Stimulated activated CD4-positive, alpha-beta T cell treated with anti-CD3 and anti-CD28 coated beads, Interleukin-1b, Interleukin-23, amount 100 ng/mL, for 1 hour (primary cell): ENCODE data around the gene NOS1AP.
"Not testable (repeated sequence)": the region's sequence is repeated elsewhere in the genome, so short reads cannot be mapped to it uniquely, and the experiment has no call there.

ENCODE experiments used
- DNase-seq, 2 donors: peaks; one replicate each; pipeline ENCODE4 v3.0.0-alpha.2; 2020; ENCODE audit warnings: low read depth in 2 of 2

The NOS1AP gene

DNA sequence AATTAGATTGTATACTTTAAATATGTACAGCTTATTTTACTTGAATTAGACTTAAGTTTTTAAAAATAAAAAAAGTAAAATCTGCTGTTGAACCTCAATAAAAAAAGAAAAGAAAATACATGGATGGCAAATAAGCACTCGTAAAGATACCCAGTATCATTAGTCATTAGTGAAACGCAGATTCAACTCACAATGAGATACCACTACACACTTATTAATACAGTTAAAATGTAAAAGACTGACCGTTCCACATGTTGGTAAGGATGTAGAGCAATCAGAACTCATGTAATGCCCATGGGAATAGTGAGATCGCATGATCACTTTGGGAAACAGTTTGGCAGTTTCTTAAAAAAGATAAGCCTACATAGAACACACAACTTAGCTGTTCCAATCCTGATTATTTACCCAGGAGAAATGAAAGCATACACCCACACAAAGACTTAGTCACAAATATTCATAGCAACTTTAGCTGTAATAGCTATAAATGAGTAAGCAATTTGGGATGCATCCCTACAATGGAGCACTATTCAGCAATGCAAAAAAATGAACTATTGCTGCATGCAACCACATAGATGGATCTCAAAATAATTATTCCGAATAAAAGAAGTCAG, 335.2 kb downstream of the NOS1AP start:
- DNase-seq, result no peak

DNA sequence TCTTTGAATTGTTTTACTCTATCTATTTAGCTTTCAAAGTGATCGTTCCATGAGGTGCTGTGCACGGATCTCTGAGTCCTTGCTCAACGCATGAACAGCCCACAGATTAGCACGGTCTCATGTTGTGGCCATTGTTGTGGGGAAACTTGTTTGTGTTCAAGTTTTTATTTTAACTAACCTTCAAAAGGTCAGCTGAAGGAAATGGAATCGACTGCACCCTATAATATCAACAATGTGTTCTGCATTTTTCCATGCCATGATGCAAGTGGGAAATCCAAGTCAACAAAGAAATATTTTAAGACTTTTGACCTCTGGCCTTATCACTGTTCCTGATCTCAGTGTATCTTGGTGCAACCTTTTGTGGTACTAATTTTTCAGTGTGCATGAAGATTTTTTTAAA, 336.3 kb downstream of the NOS1AP start:
- DNase-seq, result no peak

DNA sequence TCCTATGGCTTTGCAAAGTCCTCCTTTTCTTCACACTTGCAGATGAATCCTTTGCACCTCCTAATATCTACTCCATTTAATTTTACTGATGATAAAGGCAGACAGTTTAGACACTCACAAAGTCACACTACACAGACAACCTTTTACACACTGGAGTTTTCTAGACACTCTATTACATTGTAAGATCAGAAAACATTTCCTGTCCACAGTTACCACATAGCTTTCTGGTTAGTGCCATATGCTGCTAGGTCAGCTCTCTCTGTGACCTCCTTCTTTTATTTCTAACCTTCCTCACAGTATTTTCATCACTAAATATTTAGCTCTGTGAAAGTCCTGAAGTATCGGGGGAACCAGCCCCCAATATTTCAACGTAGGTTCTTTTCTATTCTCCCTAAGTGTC, 337.3 kb downstream of the NOS1AP start:
- no peak for DNase-seq

DNA sequence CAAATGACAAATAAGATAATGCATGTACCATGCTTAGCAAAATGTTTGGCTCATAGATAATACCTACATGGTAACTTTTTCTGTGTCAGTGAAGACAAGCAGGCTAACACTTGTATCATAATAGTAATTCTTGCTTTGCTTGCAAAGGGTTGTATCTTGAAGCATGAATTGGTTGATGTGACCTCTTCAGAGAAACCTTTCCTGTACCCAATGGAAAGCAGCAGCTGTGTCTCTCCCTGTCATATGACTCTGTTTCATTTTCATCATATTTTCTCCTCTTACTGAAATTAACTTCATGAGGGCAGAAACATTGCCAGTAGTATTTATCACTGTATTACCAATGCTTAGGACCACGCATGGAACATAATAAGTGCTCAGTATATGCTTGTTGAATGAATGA, 338.0 kb downstream of the NOS1AP start:
- DNase-seq, result no peak

DNA sequence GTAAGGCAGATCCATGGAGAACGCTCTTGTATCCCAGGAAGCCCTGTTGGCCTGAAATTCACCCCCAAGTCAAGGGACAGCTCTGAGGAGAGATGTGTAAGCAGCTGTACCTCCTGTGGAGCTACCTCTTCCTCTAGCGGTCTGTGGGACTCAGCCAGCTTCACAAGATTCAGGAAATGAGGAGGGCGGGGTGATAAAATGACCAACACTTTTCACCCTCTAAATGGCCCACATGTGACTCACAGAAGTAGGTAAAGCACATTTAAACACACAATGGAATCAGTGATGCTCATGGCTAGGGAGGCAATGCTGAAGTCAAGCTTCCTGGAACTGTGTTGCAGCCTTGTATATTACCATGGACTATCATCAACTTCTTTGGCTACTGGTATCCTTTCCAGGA, 342.5 kb downstream of the NOS1AP start, which contains the start of gene SH2D1B:
Gene SH2D1B, minus strand, starts transcription at position 135 of the 400 bp plus-strand sequence. Its CDS starts 120 bp downstream, at position 15.
- no peak for DNase-seq

DNA sequence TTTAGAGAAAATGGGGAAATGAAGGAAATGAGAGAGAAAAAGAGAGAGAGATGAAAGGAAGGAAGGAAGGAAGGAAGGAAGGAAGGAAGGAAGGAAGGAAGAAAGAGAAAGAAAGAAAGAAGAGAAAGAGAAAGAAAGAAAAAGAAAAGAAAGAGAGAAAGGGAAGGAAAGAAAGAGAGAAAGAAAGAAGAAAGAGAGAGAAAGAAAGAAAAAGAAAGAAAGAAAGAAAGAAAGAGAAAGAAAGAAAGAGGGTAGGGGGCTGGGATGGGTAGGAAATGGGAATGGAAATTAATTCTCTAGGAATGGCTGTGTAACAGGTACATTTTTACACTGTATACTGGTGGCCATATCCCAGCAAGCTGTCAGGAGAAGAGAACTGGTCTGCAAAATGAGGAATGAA, 346.7 kb downstream of the NOS1AP start:
- DNase-seq, result no peak

DNA sequence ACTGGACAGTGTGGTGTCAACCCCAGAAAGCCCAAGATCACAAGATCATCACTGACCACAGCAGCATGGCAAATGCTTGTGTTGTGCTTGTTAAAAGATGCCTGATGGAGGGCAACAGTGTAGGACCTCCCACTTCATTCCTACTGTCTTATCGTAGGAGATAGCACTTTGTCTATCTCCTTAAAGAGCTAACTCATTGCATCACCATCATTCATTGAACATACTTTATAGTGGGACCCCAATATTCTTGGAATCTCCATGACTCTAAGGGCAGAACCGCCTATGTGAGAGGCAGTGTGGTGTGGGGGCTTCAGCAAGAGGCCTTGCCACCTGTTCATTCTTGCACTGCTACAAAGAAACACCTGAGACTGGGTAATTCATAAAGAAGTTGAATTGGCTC, 347.4 kb downstream of the NOS1AP start:
- no peak for DNase-seq

DNA sequence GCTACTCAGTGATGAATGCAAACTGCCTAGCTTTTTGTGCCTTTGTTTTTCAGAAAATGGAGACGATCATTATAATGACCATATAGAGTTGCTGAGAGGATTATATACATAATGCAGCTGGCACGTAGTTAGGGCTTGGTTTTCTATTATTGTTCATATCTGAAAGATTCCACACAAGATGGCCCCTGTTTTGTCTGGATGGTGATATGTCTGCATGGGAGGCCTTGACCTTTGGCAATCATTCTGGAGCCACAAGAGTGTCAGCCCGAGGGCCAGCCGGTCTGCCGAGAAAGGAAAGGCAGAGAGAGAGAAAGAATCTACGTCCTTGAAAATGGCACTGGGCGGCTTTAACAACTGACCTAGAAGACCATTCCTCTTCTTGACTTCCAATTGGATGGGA, 348.2 kb downstream of the NOS1AP start:
- DNase-seq, result no peak

DNA sequence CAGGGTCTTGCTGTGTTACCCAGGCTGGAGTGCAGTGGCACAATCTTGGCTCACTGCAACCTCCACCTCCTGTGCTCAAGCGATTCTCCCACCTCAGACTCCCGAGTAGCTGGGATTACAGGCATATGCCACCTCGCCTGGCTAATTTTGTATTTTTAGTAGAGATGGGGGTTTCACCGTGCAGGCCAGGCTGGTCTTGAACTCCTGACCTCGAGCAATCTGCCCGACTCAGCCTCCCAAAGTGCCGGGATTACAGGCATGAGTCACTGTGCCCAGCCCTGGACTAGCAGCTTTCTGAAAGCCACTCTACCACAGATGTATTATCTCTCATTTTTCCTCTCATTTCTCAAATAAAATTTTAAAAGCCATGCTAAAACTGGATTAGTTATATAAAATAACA, 349.1 kb downstream of the NOS1AP start:
- DNase-seq, result not testable (repeated sequence)

DNA sequence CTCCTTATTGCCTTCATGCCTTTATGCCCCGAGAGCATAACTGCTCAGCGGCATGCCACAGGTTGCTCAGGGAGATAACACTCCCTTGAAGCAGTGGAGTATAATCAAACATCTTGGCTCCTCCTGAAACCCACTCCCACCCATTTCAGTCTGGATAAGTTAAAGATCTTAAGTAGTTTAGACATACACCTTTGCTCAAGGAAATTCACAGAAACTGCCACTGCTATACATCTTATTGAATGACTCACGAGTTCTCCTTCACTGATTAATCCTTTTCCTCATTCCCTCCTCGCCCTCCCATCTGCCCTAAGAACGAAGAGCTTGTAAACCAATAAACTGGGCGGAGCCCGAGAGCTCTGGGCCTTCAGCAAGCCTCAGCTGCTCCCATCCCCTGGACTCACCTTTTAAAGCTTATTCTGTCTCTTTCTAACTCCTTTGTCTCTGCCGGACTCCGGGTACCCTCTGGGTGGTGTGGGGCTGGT, 350.0 kb downstream of the NOS1AP start:
- not testable (repeated sequence) for DNase-seq
